ENCODE data around the gene UNC93B1. TPM values are rescaled to one million over a fixed set of nuclear protein-coding genes. Genes with fewer than 3 reads are reported as not detected.
"Not testable (repeated sequence)": the region's sequence is repeated elsewhere in the genome, so short reads cannot be mapped to it uniquely, and the experiment has no call there.

The UNC93B1 gene
- total and polyA plus RNA-seq, 2 of the 13 experiments (the other 11 are each of a cell fraction or from before 2014, with no cell fraction given), result 8.8 to 18.9 TPM

DNA sequence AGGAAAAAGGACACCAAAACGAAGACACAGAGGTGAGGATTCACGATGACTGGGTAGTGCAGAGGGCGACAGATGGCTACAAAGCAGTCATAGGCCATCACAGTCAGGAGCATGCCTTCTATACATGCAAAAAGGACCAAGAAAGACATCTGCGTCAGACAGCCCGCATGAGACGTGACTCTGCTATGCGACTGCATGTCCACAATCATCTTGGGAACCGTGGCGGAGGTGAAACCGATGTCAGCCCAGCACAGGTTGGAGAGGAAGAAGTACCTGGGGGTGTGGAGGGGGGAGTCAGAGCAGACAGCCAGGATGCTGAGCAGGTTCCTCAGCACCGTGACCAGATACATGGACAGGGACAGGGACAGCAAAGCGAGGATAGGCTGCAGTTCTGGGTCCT is 29.2 kb downstream of the UNC93B1 start:
- in situ Hi-C loops (cut with HindIII; ENCODE audit: extremely low pct_ligation_motif_present, low pct_unique_long_range_greater_than_20kb); CTCF ChIA-PET (ENCODE audit: low intra/inter-chr PET ratio, low total read pairs); DNase-seq (ENCODE audit: low spot score); H2AFZ ChIP-seq (ENCODE audit: low read length); H3K27ac ChIP-seq (ENCODE audit: extremely low read length, insufficient read depth, low read length); intact Hi-C loops (cut with micrococcal nuclease; ENCODE audit: unreplicated experiment); ATAC-seq; H3K4me3 ChIP-seq (replicated peaks in 1 of 3; ENCODE audit: insufficient read depth in 1 of 3, low read depth in 2 of 3, low read length in 3 of 3); H3K4me1 ChIP-seq (ENCODE audit: insufficient read depth, low read length); H3K79me2 ChIP-seq (ENCODE audit: insufficient read depth, low read length); H3K9me3 ChIP-seq (ENCODE audit: low read length); H3K36me3 ChIP-seq (replicated peaks in 1 of 2; ENCODE audit: control insufficient read depth in 1 of 2, insufficient read depth in 2 of 2, low read length in 2 of 2); POLR2A ChIA-PET; H4K20me1 ChIP-seq (ENCODE audit: insufficient read depth, low read length); H3K9ac ChIP-seq (ENCODE audit: insufficient read depth, low read depth, low read length); H3K4me2 ChIP-seq (ENCODE audit: low read depth, low read length); H3K27me3 ChIP-seq (ENCODE audit: control insufficient read depth in 1 of 2, insufficient read depth in 2 of 2, low read length in 2 of 2); BruUV-seq (replicated peaks); FAIRE-seq: not testable (repeated sequence)
- WGBS (ENCODE audit: low lambda C conversion rate), result 21% methylated on average over 12 of the region's 12 CpGs

DNA sequence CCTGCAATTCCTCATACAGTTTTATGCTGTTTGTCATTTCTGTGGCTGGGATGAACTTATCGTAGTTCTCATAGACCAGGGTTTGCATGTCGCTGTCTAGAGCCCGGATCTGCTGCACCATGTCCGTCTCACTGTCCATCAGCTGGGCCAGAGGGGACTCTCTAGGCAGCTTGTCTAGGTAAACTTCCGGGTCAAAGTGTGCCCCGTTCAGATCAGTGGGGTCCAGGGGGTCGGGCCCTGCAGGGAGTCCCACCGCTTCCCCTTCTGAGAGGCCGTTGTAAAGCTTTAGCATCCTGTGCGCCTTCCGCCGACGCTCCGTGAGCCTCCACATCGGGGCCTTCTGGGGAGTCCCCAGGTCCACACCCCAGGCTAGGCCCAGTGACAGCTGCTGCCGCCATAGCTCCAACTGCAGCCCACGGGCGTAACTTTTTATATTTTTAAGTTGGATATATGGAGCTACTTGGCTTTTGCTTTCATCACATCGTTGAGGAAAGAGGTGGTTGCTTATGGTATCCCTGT is 38.0 kb downstream of the UNC93B1 start:
- H3K9ac ChIP-seq (ENCODE audit: insufficient read depth, low read depth, low read length); BruUV-seq (replicated peaks); intact Hi-C loops (cut with micrococcal nuclease; ENCODE audit: unreplicated experiment); ATAC-seq; H3K4me1 ChIP-seq (ENCODE audit: insufficient read depth, low read length); H3K79me2 ChIP-seq (ENCODE audit: insufficient read depth, low read length); H3K27ac ChIP-seq (ENCODE audit: extremely low read length, insufficient read depth, low read length); H3K9me3 ChIP-seq (ENCODE audit: low read length); H3K4me3 ChIP-seq (replicated peaks in 1 of 3; ENCODE audit: insufficient read depth in 1 of 3, low read depth in 2 of 3, low read length in 3 of 3); in situ Hi-C loops (cut with HindIII; ENCODE audit: extremely low pct_ligation_motif_present, low pct_unique_long_range_greater_than_20kb); CTCF ChIA-PET (ENCODE audit: low intra/inter-chr PET ratio, low total read pairs); H3K4me2 ChIP-seq (ENCODE audit: low read depth, low read length); H2AFZ ChIP-seq (ENCODE audit: low read length); H4K20me1 ChIP-seq (ENCODE audit: insufficient read depth, low read length); H3K27me3 ChIP-seq (ENCODE audit: control insufficient read depth in 1 of 2, insufficient read depth in 2 of 2, low read length in 2 of 2); H3K36me3 ChIP-seq (replicated peaks in 1 of 2; ENCODE audit: control insufficient read depth in 1 of 2, insufficient read depth in 2 of 2, low read length in 2 of 2); POLR2A ChIA-PET; DNase-seq (ENCODE audit: low spot score); FAIRE-seq: not testable (repeated sequence)
- 91% methylated on average over 13 of the region's 19 CpGs for WGBS (ENCODE audit: low lambda C conversion rate)

DNA sequence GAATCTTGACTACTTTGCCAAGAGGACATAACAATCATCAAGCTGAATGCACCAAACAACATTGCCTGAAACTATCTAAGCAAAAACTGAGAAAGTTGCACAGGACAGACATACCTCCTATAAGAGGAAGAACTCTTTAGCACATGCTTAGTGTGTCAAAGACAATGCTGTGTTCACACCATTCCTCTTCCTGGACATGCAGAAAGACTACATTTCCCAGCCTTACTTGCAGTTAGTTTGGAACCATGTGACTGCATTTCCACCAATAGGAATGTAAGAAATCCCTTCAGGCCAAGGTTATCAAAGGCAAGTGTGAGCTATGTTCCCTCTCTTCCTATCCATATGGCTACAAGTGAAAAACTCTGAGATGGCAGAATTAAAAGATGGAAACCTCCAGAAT is 39.2 kb downstream of the UNC93B1 start:
- FAIRE-seq; BruUV-seq (replicated peaks); ATAC-seq; H3K4me1 ChIP-seq (ENCODE audit: insufficient read depth, low read length); H3K79me2 ChIP-seq (ENCODE audit: insufficient read depth, low read length); POLR2A ChIA-PET; H3K9me3 ChIP-seq (ENCODE audit: low read length); in situ Hi-C loops (cut with HindIII; ENCODE audit: extremely low pct_ligation_motif_present, low pct_unique_long_range_greater_than_20kb); H2AFZ ChIP-seq (ENCODE audit: low read length); H3K36me3 ChIP-seq (replicated peaks in 1 of 2; ENCODE audit: control insufficient read depth in 1 of 2, insufficient read depth in 2 of 2, low read length in 2 of 2); H4K20me1 ChIP-seq (ENCODE audit: insufficient read depth, low read length); H3K9ac ChIP-seq (ENCODE audit: insufficient read depth, low read depth, low read length); H3K4me2 ChIP-seq (ENCODE audit: low read depth, low read length); H3K4me3 ChIP-seq (replicated peaks in 1 of 3; ENCODE audit: insufficient read depth in 1 of 3, low read depth in 2 of 3, low read length in 3 of 3); H3K27ac ChIP-seq (ENCODE audit: extremely low read length, insufficient read depth, low read length); intact Hi-C loops (cut with micrococcal nuclease; ENCODE audit: unreplicated experiment); DNase-seq (ENCODE audit: low spot score); H3K27me3 ChIP-seq (ENCODE audit: control insufficient read depth in 1 of 2, insufficient read depth in 2 of 2, low read length in 2 of 2): not testable (repeated sequence)
- CTCF ChIA-PET (ENCODE audit: low intra/inter-chr PET ratio, low total read pairs), result interaction anchor here (0.7 kb wide), 1 partner anchor 499 kb away, joined by 3 read pairs; no protein-coding TSS in a partner anchor
- TF ChIP-seq THAP11 (CRISPR knock-in tag; IDR thresholded peaks at IDR 0.05) (peak; percentile 85), ZNF143 (CRISPR knock-in tag; IDR thresholded peaks at IDR 0.05) (peak; percentile 67)

DNA sequence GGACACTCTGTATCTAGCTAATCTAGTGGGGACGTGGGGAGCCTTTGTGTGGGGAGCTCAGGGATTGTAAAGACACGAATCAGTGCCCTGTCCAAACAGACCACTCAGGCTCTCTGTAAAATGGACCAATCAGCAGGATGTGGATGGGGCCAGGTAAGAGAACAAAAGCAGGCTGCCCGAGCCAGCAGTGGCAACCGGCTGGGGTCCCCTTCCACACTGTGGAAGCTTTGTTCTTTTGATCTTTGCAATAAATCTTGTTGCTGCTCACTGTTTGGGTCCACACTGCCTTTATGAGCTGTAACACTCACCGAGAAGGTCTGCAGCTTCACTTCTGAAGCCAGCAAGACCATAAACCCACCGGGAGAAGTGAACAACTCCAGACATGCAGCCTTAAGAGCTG is 40.0 kb downstream of the UNC93B1 start:
- H3K4me3 ChIP-seq (replicated peaks in 1 of 3; ENCODE audit: insufficient read depth in 1 of 3, low read depth in 2 of 3, low read length in 3 of 3); BruUV-seq (replicated peaks); CTCF ChIA-PET (ENCODE audit: low intra/inter-chr PET ratio, low total read pairs); H3K79me2 ChIP-seq (ENCODE audit: insufficient read depth, low read length); DNase-seq (ENCODE audit: low spot score); H3K9ac ChIP-seq (ENCODE audit: insufficient read depth, low read depth, low read length); H3K27ac ChIP-seq (ENCODE audit: extremely low read length, insufficient read depth, low read length); in situ Hi-C loops (cut with HindIII; ENCODE audit: extremely low pct_ligation_motif_present, low pct_unique_long_range_greater_than_20kb); ATAC-seq; H3K9me3 ChIP-seq (ENCODE audit: low read length); H4K20me1 ChIP-seq (ENCODE audit: insufficient read depth, low read length); POLR2A ChIA-PET; FAIRE-seq; H3K4me1 ChIP-seq (ENCODE audit: insufficient read depth, low read length); H3K4me2 ChIP-seq (ENCODE audit: low read depth, low read length); H2AFZ ChIP-seq (ENCODE audit: low read length); intact Hi-C loops (cut with micrococcal nuclease; ENCODE audit: unreplicated experiment); H3K36me3 ChIP-seq (replicated peaks in 1 of 2; ENCODE audit: control insufficient read depth in 1 of 2, insufficient read depth in 2 of 2, low read length in 2 of 2); H3K27me3 ChIP-seq (ENCODE audit: control insufficient read depth in 1 of 2, insufficient read depth in 2 of 2, low read length in 2 of 2): not testable (repeated sequence)
- WGBS (ENCODE audit: low lambda C conversion rate), result 29% methylated on average over 6 of the region's 6 CpGs
